Testis (tissue), 3 donors: ENCODE measurements around the gene RPS2. TPM values are rescaled to one million over a fixed set of nuclear protein-coding genes. Genes with fewer than 3 reads are reported as not detected.

Source experiments
- DNase-seq: peaks from one replicate; pipeline ENCODE4 v3.0.0-alpha.2; 2019
- H3K27ac ChIP-seq, 2 donors: fragments of 200-600 bp; sonication (generic); one replicate each; pipeline ENCODE4 v1.5.1; 2019
- H3K27me3 ChIP-seq: fragments of 200-600 bp; sonication (generic); one replicate; pipeline ENCODE4 v1.5.1; 2019
- H3K36me3 ChIP-seq: fragments of 200-600 bp; sonication (generic); one replicate; pipeline ENCODE4 v1.5.1; 2017; ENCODE audit warnings: low read depth; ENCODE audit errors: missing control alignments
- H3K4me1 ChIP-seq: fragments of 200-600 bp; sonication (generic); one replicate; pipeline ENCODE4 v1.5.1; 2019
- H3K4me3 ChIP-seq, 2 donors: fragments of 200-600 bp; sonication (generic); one replicate each; pipeline ENCODE4 v1.5.1; 2017 to 2019
- H3K9me3 ChIP-seq: fragments of 200-600 bp; sonication (generic); one replicate; pipeline ENCODE4 v1.5.1; 2017
- CTCF ChIP-seq, 3 experiments: fragments of 450-650 bp in 2 of 3; fragments of 200-600 bp in 1 of 3; sonication (generic) in 1 of 3; IDR thresholded peaks; one replicate each; pipeline ENCODE4 v1.5.1; 2016 to 2019; ENCODE audit warnings: antibody characterized with exemption in 3 of 3, mild to moderate bottlenecking in 2 of 3, moderate library complexity in 1 of 3
- POLR2A ChIP-seq: fragments of 450-650 bp; IDR thresholded peaks from one replicate; pipeline ENCODE4 v1.6.1; 2017; ENCODE audit warnings: antibody characterized with exemption, mild to moderate bottlenecking, moderate library complexity
- WGBS, 2 donors: methylation state at CpG; one replicate each; pipeline ENCODE4 v1.1.5; 2018; 5-methylcytosine and 5-hydroxymethylcytosine counted together
- intact Hi-C: fragments of 100-400 bp; cut with DNase I; formaldehyde crosslinking; loops from one replicate; pipeline ENCODE4 v1.15.1; 2023; ENCODE audit warnings: low total_unique reads
- polyA plus RNA-seq: library from polyadenylated mRNA; stranded (reverse); fragments of 350-450 nt; fragmentation: Illumina TruSeq; extraction: RNeasy Lipid Tissue Mini Kit (QIAGEN cat#74804); gene quantifications from one replicate; pipeline ENCODE4 v1.2.3, GENCODE V29; 2014; ENCODE audit warnings: low read depth, low replicate concordance; ENCODE audit not compliant: insufficient read depth
- total RNA-seq, 2 donors: library from RNA; depleted of rRNA; stranded (reverse); fragments of >200 nt; gene quantifications; one replicate each; pipeline ENCODE4 v1.2.3, GENCODE V29; 2016

The RPS2 gene
- total and polyA plus RNA-seq, 3 donors from 2014 or later: 744 to 1,779 (median 1,272) TPM

GRCh38 chr16:2003231-2003826, 38.7 kb upstream of the RPS2 start:
- H3K36me3 ChIP-seq: no peaks in the 10 kb centered on the region
- 88 to 100% methylated on average over 2 to 8 of the region's 8 CpGs for WGBS, 2 donors
- intact Hi-C loops: no loop called here
- no peaks in the 10 kb centered on the region for H3K9me3 ChIP-seq
- no peak for TF ChIP-seq POLR2A
- TF ChIP-seq CTCF (IDR thresholded peaks at IDR 0.05): no peak
- H3K4me3 ChIP-seq: no peak overlapping the region
- H3K27me3 ChIP-seq: no peaks in the 10 kb centered on the region
- no peak for DNase-seq
- H3K27ac ChIP-seq: no peak overlapping the region
- H3K4me1 ChIP-seq: peaks cover 33% of the 10 kb centered on the region

- Histone ChIP-seq H3K36me3 (no peaks in the 10 kb centered on the region), H3K9me3 (no peaks in the 10 kb centered on the region), H3K4me3 (no peak overlapping the region), H3K4me1 (peaks cover 26% of the 10 kb centered on the region), H3K27me3 (no peaks in the 10 kb centered on the region), H3K27ac (no peak overlapping the region)
- TF ChIP-seq CTCF (IDR thresholded peaks at IDR 0.05): no peak
- TF ChIP-seq POLR2A: no peak
- WGBS, 2 donors: 92 to 96% methylated on average over 24 to 47 of the region's 47 CpGs
- no peak for DNase-seq
- intact Hi-C loops: no loop called here
These were observed 38.0 kb upstream of the RPS2 start for GRCh38 chr16:2002406-2003230.

- DNase-seq: no peak
- TF ChIP-seq CTCF (IDR thresholded peaks at IDR 0.05) (no peak), POLR2A (no peak)
- H3K36me3 ChIP-seq: no peaks in the 10 kb centered on the region
- no peak overlapping the region for H3K4me3 ChIP-seq
- 93 to 95% methylated on average over 19 to 53 of the region's 53 CpGs for WGBS, 2 donors
- no peaks in the 10 kb centered on the region for H3K27me3 ChIP-seq
- intact Hi-C loops: no loop called here
- H3K9me3 ChIP-seq: no peaks in the 10 kb centered on the region
- H3K27ac ChIP-seq: no peak overlapping the region
- H3K4me1 ChIP-seq: peaks cover 20% of the 10 kb centered on the region
These were observed 37.1 kb upstream of the RPS2 start for GRCh38 chr16:2001456-2002355.

DNA sequence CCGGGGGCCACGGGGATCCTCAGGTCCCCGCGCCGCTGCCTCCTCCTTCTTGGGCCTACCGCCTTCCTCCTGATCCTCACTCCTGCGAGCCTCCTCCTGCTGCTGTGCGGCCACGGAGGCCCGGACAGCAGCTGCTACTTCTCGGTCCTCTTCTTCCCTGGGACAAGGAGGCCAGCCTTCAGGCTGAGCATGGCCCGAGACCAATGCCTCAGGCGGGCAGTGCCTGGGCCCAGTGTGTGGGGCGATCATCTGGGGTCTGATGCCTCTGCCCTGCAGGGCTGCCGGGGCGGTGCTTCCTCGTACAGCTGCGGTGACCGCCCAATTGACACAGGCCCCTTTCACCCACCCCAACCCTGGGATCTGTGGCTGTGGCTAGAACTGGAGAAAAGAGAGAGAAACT, 36.4 kb upstream of the RPS2 start:
- Histone ChIP-seq H3K9me3 (no peaks in the 10 kb centered on the region), H3K27me3 (no peaks in the 10 kb centered on the region), H3K4me3 (no peak overlapping the region), H3K36me3 (no peaks in the 10 kb centered on the region), H3K4me1 (peaks cover 20% of the 10 kb centered on the region), H3K27ac (no peak overlapping the region)
- intact Hi-C loops: no loop called here
- 91 to 94% methylated on average over 13 to 19 of the region's 19 CpGs for WGBS, 2 donors
- TF ChIP-seq CTCF (IDR thresholded peaks at IDR 0.05) (no peak), POLR2A (no peak)
- DNase-seq: no peak
